Neural progenitor cell (in vitro differentiated cells): ENCODE data around the gene TSHZ2.

Source experiments
- EZH2 ChIP-seq: fragments of 200-600 bp; sonication (generic); IDR thresholded peaks from 2 replicates; pipeline ENCODE4 v1.6.1; 2017; ENCODE audit warnings: antibody characterized with exemption, mild to moderate bottlenecking, moderate library complexity
- TF ChIP-seq, protein P1 (sequence below): fragments of 200-600 bp; sonication (generic); IDR thresholded peaks from 2 replicates; pipeline ENCODE4 v1.5.1; 2017; ENCODE audit warnings: antibody characterized with exemption, mild to moderate bottlenecking

DNA sequence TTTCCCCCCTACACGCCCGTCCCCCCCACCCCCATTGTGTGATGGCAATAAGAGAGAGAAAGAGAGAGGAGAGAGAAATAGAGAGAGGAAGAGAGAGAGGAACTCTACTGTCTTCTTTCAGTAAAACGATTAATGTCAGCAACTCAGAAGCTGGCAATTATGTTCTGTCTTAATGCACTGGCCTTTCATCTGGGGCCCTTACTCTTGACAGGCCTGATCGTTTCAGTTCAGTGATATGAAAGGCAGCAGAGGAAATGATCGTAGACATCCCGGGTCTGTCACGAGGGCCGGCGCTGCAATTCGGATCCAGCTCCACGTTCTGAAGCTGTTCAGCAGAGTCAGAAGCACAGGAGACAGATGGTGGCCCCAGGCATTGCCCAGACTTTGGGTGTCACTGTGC is 312.5 kb downstream of the TSHZ2 start:
- TF ChIP-seq, protein P1, sequence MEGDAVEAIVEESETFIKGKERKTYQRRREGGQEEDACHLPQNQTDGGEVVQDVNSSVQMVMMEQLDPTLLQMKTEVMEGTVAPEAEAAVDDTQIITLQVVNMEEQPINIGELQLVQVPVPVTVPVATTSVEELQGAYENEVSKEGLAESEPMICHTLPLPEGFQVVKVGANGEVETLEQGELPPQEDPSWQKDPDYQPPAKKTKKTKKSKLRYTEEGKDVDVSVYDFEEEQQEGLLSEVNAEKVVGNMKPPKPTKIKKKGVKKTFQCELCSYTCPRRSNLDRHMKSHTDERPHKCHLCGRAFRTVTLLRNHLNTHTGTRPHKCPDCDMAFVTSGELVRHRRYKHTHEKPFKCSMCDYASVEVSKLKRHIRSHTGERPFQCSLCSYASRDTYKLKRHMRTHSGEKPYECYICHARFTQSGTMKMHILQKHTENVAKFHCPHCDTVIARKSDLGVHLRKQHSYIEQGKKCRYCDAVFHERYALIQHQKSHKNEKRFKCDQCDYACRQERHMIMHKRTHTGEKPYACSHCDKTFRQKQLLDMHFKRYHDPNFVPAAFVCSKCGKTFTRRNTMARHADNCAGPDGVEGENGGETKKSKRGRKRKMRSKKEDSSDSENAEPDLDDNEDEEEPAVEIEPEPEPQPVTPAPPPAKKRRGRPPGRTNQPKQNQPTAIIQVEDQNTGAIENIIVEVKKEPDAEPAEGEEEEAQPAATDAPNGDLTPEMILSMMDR: no peak
- no peak for TF ChIP-seq EZH2
